Measurements from ENCODE around the gene SIRPA.

DNA sequence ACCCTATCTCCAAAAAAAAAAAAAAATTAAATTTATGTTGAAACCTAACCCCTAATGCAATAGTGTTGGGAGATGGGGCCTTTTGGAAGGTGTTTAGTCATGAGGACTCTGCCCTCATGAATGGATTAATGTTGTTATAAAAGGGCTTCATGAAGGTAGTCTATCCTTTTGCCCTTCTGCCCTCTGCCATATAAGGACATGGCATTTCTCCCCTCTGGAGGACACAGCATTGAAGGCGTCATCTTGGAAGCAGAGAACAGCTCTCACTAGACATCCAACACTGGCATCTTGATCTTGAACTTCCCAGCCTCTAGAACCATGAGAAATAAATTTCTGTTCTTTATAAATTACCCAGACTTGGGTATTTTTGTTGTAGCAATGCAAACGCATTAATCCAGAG, 63.2 kb downstream of the SIRPA start:
- TF ChIP-seq MAX (IDR thresholded peaks at IDR 0.05), result no peak
- TF ChIP-seq MAFK (IDR thresholded peaks at IDR 0.05; ENCODE audit: low read depth, low read length), result no peak
